ENCODE data around the gene HES7. TPM values are rescaled to one million over a fixed set of nuclear protein-coding genes. Genes with fewer than 3 reads are reported as not detected.

The HES7 gene
- total and polyA plus RNA-seq, 9 of the 15 experiments (the other 6 are each of a cell fraction or from before 2014, with no cell fraction given) = 0.03 to 1.7 (median 0.14) TPM; not detected in 1

- TF ChIP-seq REST (IDR thresholded peaks at IDR 0.05; ENCODE audit: borderline replicate concordance) (peak; percentile 45; the same call in 1 of the 2 replicates), REST (CRISPR knock-in tag; IDR thresholded peaks at IDR 0.05; ENCODE audit: low read depth) (no peak), ZBTB7A (IDR thresholded peaks at IDR 0.05; ENCODE audit: borderline replicate concordance, control insufficient read depth, low read depth, low read length) (peak; percentile 40; the same call in 1 of the 2 replicates), ZNF639 (CRISPR knock-in tag; conservative IDR thresholded peaks at IDR 0.05 in 1 of 2, IDR thresholded peaks at IDR 0.05 in 1 of 2) (0 out of 4 replicates have a peak, but pooled peaks of 1 of the 2 experiments have one; percentile 35), MNT (conservative IDR thresholded peaks at IDR 0.05) (no peak), SFPQ (IDR thresholded peaks at IDR 0.05; ENCODE audit: low read depth, low read length) (no peak), ZFX (CRISPR knock-in tag; IDR thresholded peaks at IDR 0.05) (peak; percentile 32; the same call in 1 of the 2 replicates)
Measured at GRCh38 chr17:8126491-8127066, 2.7 kb upstream of the HES7 start (continued).

Data from K562 (cell line).